Measurements from ENCODE around the gene DUSP28.

DUSP28 gene

DNA sequence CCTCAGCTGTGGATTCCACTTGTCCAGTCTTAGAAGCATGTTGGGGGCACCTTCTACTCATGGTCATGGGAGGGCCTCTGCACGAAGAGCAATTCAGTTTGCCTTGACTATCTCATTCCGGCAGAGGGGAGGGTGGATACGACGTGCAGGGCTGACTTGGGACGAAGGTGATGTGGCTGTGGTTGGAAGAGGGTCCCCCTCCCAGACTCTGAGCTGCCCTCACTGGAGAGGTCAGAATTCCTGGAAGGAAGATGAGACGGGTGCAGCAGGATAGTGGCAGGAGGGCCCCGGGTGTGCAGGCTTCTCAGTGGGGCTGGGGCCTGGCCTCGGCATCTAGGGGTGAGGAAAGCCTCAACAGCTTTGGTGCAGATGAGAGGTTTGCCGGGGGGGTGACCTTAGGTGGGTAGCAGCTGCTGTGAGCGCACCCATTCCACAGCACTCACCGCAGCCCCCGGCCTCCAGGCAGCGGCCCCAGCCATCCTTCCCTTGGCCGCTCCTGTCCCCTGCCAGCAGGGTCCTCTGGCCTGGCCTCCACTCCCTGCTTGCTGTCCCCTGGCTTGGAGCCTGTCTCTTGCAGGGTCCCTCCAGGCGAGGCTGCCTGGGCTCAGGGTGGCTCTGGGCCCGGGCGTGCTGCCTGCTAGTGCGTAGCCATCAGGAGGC is 11.3 kb downstream of the DUSP28 start:
- no peak overlapping the region for H3K4me3 ChIP-seq (ENCODE audit: low read depth, low read length)
- no peak for DNase-seq (ENCODE audit: low read depth)
- TF ChIP-seq, protein P1, sequence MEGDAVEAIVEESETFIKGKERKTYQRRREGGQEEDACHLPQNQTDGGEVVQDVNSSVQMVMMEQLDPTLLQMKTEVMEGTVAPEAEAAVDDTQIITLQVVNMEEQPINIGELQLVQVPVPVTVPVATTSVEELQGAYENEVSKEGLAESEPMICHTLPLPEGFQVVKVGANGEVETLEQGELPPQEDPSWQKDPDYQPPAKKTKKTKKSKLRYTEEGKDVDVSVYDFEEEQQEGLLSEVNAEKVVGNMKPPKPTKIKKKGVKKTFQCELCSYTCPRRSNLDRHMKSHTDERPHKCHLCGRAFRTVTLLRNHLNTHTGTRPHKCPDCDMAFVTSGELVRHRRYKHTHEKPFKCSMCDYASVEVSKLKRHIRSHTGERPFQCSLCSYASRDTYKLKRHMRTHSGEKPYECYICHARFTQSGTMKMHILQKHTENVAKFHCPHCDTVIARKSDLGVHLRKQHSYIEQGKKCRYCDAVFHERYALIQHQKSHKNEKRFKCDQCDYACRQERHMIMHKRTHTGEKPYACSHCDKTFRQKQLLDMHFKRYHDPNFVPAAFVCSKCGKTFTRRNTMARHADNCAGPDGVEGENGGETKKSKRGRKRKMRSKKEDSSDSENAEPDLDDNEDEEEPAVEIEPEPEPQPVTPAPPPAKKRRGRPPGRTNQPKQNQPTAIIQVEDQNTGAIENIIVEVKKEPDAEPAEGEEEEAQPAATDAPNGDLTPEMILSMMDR (IDR thresholded peaks at IDR 0.05; ENCODE audit: low read depth, low read length, missing control alignments): no peak

DNA sequence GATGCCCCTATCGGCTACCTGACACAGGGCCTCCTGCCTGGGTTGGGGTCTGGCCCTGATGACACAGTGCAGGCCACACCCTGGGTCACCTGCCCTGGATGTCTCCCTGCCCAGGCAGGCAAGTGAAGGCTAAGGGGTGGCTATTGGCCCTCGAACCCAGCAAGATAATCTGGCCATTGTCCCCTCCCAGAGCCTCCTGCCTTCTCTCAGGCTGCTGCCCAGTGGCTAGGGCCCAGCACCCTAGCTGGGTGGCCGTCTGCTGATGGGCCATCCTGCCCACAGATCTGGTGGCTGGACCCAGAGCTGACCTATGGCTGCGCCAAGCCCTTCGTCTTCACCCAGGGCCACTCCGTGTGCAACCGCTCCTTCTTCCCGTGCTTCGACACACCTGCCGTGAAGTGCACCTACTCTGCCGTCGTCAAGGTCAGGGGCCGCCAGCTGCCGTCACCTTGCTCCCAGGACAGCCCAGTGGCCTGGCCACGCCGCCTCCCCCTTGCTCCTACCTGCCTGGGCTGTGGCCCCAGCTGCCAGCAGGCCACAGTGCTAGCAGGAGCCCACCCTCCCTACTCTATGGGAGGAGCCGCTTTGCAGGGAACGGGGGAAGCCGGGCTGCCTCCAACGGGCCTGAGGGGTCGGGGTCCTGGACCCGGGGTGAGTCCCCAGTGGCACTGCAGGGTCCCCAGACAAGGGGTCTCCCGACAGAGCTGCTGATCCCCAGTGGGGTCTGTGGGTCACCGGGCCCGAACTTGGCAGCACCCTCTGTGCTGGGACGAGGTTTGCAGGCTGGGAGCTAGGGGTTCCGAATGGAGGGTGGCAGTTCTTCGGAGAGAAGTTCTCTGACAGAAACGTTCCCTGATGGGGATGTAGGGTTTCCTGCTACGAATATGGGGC is 12.2 kb downstream of the DUSP28 start:
- H3K4me3 ChIP-seq (ENCODE audit: low read depth, low read length): no peak overlapping the region
- no peak for DNase-seq (ENCODE audit: low read depth)
- TF ChIP-seq, protein P1 (IDR thresholded peaks at IDR 0.05; ENCODE audit: low read depth, low read length, missing control alignments): no peak

DNA sequence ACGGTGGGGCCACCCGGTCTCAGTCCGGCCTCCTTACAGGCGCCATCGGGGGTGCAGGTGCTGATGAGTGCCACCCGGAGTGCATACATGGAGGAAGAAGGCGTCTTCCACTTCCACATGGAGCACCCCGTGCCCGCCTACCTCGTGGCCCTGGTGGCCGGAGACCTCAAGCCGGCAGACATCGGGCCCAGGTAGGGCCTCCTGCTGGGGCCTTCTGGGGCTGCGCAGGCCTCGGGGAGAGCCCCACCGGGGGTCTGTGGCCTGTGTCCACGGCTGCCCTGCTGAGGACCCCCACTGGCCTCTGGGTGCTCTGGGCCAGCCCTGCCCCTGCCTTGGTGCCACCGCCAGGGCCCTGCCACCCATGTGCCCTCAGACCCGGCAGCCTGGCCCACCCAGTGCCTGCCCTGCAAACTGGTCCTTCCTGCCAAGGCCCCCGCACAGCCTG is 12.9 kb downstream of the DUSP28 start:
- TF ChIP-seq, protein P1 (IDR thresholded peaks at IDR 0.05; ENCODE audit: low read depth, low read length, missing control alignments): no peak
- no peak for DNase-seq (ENCODE audit: low read depth)
- H3K4me3 ChIP-seq (ENCODE audit: low read depth, low read length): no peak overlapping the region

DNA sequence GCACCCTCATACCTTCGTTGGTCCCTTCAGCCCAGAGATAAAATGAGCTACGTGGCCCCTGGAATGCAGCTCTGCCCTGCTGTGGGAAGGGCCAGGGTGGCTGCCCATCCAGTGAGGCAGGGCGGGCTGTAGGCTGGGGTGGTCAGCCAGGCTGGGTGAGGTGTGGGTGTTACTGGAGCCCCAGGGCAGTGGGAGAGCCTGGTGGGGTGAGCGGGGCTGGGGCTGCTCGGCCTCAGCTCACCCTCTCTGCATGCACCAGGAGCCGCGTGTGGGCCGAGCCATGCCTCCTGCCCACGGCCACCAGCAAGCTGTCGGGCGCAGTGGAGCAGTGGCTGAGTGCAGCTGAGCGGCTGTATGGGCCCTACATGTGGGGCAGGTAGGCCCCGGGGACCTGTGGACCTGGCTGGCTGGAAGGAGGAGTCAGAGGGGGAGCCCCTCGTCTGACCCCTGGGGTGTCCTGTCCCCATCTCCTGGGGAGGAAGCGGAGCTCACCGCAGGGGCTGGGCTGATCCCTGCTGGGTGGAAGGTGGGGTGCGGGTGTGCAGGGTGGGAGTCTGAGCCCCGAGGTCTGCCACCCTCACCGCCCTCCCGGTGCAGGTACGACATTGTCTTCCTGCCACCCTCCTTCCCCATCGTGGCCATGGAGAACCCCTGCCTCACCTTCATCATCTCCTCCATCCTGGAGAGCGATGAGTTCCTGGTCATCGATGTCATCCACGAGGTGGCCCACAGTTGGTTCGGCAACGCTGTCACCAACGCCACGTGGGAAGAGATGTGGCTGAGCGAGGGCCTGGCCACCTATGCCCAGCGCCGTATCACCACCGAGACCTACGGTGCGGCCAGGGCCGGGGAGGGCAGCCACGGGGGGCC is 13.6 kb downstream of the DUSP28 start:
- DNase-seq (ENCODE audit: low read depth): no peak
- TF ChIP-seq, protein P1 (IDR thresholded peaks at IDR 0.05; ENCODE audit: low read depth, low read length, missing control alignments): no peak
- H3K4me3 ChIP-seq (ENCODE audit: low read depth, low read length): no peak overlapping the region

DNA sequence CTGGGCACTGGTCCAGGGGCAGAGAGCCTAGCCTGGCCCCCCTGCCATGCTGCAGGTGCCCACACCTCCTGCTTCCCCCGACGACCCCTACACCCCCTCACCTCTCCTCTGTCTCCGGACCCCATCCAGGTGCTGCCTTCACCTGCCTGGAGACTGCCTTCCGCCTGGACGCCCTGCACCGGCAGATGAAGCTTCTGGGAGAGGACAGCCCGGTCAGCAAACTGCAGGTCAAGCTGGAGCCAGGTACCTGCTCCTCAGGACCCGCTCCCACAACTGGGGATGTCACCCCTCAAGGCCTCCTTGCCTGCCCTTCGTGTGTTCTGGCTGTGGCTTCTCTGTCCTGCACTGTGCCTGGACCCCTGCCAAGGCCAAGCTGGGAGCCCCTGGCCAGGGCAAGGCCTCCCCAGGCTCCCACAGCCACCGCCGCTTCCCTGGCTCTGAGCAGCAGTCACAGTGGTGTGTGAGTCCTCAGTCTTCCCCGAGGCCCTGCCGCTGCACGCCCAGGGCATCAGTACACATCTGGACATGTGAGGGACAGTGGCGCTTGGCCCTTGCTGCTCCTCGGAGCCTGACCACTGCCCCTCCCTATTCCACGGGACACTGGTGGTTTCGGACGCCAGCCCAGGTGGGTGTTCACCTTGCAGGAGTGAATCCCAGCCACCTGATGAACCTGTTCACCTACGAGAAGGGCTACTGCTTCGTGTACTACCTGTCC is 14.4 kb downstream of the DUSP28 start:
- H3K4me3 ChIP-seq (ENCODE audit: low read depth, low read length): no peak overlapping the region
- TF ChIP-seq, protein P1 (IDR thresholded peaks at IDR 0.05; ENCODE audit: low read depth, low read length, missing control alignments): no peak
- no peak for DNase-seq (ENCODE audit: low read depth)

Data from GM12864 (cell line).